HG02840 (cell line): Measurements from ENCODE around the gene AKAP9.
"Not testable (repeated sequence)": the region's sequence is repeated elsewhere in the genome, so short reads cannot be mapped to it uniquely, and the experiment has no call there.

Experiments
- ATAC-seq: cut with Tn5 transposase; IDR thresholded peaks from one replicate; pipeline ENCODE4 v1.9.1; 2021; ENCODE audit warnings: mild to moderate bottlenecking, moderate library complexity, moderate number of reproducible peaks; ENCODE audit not compliant: unreplicated experiment, low FRiP score

The AKAP9 gene

GRCh38 chr7:92119213-92119759 lies 178.6 kb downstream of the AKAP9 start:
- ATAC-seq = no peak

- no peak for ATAC-seq
Measured at GRCh38 chr7:92121681-92122080, 181.0 kb downstream of the AKAP9 start.

GRCh38 chr7:92131093-92131492 lies 190.4 kb downstream of the AKAP9 start:
- no peak for ATAC-seq

- no peak for ATAC-seq
Measured at GRCh38 chr7:92131764-92132330, 191.2 kb downstream of the AKAP9 start.

- peak; percentile 12 for ATAC-seq
Measured at GRCh38 chr7:92133133-92133736, 192.6 kb downstream of the AKAP9 start.

GRCh38 chr7:92133737-92134270 lies 193.1 kb downstream of the AKAP9 start:
- ATAC-seq = peak; percentile 34

GRCh38 chr7:92134271-92135051 lies 193.8 kb downstream of the AKAP9 start, which contains the start of gene CYP51A1:
CYP51A1 (minus strand) TSS chr7:92134477; CDS start chr7:92134364, 113 bp downstream.
- peak; percentile 88 for ATAC-seq

GRCh38 chr7:92135052-92135889 lies 194.6 kb downstream of the AKAP9 start:
- ATAC-seq = no peak

- no peak for ATAC-seq
Measured at GRCh38 chr7:92137557-92137956, 196.9 kb downstream of the AKAP9 start.

GRCh38 chr7:92141161-92141560 lies 200.5 kb downstream of the AKAP9 start:
- no peak for ATAC-seq

GRCh38 chr7:92142791-92143190 lies 202.1 kb downstream of the AKAP9 start:
- ATAC-seq = not testable (repeated sequence)

GRCh38 chr7:92143192-92143880 lies 202.7 kb downstream of the AKAP9 start:
- not testable (repeated sequence) for ATAC-seq

- ATAC-seq = no peak
Measured at GRCh38 chr7:92149736-92150239, 209.1 kb downstream of the AKAP9 start.

GRCh38 chr7:92150450-92151017 lies 209.9 kb downstream of the AKAP9 start:
- ATAC-seq = no peak

- ATAC-seq = no peak
Measured at GRCh38 chr7:92155108-92155739, 214.6 kb downstream of the AKAP9 start.

- no peak for ATAC-seq
Measured at GRCh38 chr7:92156990-92157389, 216.3 kb downstream of the AKAP9 start.

- no peak for ATAC-seq
Measured at GRCh38 chr7:92158660-92159575, 218.3 kb downstream of the AKAP9 start.
